Stimulated activated CD4-positive, alpha-beta T cell treated with anti-CD3 and anti-CD28 coated beads, Interleukin-1b, Interleukin-23, amount 100 ng/mL, for 4 hours (primary cell): Measurements from ENCODE around the gene KLK3.
"Not testable (repeated sequence)": the region's sequence is repeated elsewhere in the genome, so short reads cannot be mapped to it uniquely, and the experiment has no call there.

Experiments
- DNase-seq, 2 donors: peaks; one replicate each; pipeline ENCODE4 v3.0.0-alpha.2; 2020; ENCODE audit warnings: low read depth in 2 of 2

Gene KLK3

DNA sequence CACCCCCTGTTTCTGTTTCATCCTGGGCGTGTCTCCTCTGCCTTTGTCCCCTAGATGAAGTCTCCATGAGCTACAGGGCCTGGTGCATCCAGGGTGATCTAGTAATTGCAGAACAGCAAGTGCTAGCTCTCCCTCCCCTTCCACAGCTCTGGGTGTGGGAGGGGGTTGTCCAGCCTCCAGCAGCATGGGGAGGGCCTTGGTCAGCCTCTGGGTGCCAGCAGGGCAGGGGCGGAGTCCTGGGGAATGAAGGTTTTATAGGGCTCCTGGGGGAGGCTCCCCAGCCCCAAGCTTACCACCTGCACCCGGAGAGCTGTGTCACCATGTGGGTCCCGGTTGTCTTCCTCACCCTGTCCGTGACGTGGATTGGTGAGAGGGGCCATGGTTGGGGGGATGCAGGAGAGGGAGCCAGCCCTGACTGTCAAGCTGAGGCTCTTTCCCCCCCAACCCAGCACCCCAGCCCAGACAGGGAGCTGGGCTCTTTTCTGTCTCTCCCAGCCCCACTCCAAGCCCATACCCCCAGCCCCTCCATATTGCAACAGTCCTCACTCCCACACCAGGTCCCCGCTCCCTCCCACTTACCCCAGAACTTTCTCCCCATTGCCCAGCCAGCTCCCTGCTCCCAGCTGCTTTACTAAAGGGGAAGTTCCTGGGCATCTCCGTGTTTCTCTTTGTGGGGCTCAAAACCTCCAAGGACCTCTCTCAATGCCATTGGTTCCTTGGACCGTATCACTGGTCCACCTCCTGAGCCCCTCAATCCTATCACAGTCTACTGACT is at the start of gene KLK3:
Gene KLK3, plus strand, starts transcription at position 280 of the 775 bp plus-strand sequence. Its CDS starts 41 bp downstream, at position 321.
- DNase-seq = no peak

DNA sequence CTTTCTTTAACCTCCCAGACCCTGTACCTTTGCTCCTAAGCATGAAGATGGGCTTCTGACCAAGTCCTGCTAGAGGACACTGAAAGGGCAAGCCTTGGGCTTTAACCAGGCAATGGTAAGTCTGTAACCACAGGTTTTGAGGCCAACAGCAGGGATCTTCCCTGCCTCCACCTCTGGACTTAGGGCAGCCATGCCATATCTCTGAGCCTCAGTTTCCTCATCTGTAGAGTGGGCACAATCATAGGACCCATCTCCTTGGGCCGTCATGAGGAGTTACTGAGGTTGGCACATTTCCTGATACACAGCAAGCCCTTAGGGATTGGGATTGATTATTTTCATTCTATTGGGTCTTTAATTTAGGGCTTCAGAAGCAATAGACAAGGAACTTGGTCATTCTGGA is 45.9 kb upstream of the KLK3 start:
- DNase-seq = no peak

DNA sequence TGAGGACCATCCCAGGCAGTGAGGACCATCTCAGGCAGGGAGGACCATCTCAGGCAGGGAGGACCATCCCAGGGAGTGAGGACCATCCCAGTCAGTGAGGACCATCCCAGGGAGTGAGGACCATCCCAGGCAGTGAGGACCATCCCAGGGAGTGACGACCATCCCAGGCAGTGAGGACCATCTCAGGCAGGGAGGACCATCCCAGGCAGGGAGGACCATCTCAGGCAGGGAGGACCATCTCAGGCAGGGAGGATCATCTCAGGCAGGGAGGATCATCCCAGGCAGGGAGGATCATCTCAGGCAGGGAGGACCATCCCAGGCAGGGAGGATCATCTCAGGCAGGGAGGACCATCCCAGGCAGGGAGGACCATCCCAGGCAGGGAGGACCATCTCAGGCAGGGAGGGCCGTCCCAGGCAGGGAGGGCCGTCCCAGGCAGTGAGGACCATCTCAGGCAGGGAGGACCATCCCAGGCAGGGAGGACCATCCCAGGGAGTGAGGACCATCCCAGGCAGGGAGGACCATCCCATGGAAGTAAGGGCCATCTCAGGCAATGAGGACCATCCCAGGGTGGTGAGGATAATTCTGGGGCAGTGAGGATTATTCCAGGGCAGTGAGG is 43.0 kb upstream of the KLK3 start:
- DNase-seq = not testable (repeated sequence)

DNA sequence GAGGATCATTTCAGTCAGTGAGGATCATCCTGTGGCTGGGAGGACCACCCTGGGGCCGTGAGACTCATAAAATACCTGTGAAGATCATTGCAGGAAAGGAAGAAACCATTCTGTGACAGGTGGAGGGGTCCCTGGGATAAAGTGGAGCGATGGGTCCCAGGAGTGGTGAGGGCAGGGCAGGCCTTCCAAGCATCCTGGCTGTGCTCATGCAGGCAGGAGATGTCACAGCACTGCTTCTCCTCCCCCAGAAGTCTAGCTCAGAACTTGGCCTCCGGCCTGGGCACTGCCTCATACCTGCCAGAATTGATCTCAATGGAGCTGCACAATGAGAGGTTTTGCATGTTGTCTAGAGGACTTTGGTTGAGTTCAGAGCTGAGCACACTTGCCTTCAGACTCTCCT is 42.2 kb upstream of the KLK3 start:
- no peak for DNase-seq

DNA sequence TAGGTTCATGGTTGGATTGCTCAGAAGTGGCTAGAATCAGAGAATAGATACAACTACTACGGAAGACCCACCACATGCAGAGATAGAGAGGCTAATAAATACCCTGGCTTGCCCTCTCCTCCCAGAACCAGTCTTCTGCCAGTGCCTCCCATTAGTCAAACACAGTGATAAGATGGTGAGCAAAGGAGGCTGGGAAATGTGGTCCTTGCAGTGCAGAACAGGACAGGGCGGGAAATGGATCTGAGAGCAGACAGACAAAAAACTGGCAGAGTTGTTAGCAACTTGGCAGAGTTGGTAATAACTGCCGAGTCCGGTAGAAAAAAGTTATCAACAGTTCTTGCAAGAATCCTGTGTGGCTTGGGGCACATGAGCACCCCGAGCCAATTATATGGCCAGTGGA is 39.8 kb upstream of the KLK3 start:
- no peak for DNase-seq

DNA sequence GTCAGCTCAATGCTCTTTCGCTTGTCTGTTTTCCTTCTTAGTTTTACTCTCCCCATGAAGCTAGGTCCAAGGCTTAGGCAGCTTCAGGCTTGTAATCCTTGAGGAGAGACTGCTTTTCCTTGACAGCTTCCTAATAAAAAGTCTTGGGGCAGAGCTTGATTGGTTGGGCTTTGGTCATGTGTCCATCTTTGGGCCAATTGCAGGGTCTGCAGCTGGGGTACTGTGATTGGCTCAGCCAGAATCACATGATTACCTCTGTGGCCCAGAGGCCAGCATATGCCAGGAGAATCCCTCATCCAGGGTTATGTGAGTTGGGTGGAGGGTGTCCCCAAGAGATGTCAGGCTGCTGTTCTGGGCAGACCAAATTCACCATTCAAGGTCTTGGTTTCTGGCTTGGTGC is 39.3 kb upstream of the KLK3 start:
- no peak for DNase-seq

DNA sequence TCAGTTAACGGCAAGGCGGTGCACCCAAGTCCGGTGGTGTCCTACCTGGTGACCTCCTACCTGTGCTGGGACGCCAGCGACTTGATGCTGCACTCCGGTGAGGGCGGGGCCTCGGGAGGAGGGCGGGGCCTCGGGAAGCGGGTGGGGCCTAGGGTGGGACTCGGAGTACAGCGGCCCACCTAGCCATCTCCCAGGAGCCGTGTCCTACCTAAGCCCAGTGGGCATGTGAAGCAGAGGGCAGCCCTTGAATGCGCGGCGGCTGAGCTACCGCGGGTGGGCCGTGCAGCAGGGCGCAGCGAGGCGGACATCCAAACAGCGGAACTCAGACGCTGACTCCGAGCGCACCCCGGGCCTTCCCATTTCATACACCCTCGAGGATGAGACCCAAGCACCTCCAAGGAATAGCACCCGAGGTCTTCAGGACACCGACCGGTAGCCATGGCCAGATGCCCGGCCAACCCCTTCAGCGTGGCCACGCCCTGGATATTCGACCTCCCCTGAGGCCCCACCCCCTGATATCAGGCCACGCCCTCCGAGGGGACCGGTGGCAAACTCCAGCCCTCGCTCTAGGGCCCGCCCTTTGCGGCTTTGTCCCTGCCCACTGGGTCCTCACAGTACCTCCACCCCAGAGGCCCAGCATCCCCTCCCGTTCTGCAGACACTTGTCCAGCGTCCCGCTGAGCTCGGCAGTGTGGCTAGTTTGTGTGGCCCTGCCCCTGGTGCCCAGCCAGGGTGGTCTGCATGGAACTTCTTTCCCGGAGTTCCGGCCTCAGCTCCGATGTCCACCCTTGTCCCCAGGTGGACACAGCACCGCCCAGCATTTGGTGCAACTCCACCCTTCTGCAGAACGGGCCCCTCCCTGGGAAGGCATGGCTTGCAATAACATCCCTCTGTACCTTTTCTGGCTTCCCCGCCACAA is 36.5 kb upstream of the KLK3 start:
- peak in 1 of 2 donors; percentile 51 for DNase-seq

DNA sequence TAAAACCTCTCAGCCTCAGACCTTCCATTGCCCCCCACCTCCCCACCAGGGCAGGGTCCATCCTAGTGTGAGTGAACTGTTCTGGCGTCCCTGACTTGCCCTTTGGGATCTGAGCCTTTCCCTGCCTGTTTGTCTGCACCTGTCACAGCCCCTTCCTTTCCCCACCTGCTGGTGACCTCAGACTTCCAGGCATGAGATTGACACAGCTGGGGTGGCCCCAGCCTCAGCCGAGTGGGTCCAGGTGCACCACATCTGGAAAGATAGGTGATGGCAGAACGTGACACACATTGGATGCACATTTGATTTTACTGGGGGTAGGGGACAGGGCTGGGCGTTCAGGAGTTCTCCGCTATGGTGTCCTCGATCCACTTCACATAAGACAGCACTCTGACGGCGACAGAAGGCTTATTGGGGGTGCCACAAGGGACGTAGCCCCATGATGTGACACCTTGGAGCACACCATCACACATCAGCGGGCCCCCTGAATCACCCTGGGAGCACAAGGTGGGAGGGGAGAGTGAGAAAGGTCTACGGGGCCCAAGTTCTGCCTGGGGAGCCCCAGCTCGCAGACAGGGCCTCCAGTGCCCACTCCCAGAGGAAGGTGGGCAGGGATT is 35.7 kb upstream of the KLK3 start:
- no peak for DNase-seq

DNA sequence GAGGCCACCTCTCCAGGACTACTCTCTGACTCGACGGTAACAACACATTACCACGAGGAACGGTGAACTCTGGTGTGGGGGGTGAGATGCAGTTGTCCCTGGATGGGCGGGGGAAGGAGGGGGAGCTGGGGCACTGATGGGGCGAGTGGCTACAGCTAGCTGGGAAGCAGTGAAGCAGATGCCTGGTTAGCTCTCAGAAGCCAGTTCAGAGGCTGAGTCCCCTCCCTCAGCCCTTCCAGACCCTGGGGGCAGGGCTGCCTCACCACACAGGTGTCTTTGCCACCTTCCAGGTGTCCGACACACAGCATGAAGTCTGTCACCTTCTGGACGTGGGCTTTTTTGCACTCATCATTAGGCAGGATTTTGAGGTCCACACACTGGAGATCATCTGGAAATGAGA is 35.1 kb upstream of the KLK3 start:
- DNase-seq = no peak

DNA sequence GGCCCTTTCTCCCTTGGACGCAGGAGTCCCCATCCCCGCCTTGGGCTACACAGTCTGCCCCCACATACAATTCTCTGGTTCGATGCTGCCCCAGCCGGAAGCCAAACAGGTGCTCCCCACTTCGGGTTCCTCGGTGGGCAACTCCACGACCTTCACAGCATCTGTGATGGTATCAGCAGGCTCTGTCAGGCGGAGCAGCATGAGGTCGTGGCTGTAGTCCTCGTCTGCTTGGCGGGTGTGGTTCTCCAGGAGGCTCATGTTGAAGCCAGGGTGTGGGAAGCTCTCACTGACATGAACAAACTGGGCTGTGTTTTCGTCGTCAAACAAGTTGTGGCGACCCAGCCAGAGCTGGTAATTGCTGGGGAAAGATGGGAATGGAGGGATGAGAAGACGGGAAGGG is 34.6 kb upstream of the KLK3 start:
- no peak for DNase-seq

DNA sequence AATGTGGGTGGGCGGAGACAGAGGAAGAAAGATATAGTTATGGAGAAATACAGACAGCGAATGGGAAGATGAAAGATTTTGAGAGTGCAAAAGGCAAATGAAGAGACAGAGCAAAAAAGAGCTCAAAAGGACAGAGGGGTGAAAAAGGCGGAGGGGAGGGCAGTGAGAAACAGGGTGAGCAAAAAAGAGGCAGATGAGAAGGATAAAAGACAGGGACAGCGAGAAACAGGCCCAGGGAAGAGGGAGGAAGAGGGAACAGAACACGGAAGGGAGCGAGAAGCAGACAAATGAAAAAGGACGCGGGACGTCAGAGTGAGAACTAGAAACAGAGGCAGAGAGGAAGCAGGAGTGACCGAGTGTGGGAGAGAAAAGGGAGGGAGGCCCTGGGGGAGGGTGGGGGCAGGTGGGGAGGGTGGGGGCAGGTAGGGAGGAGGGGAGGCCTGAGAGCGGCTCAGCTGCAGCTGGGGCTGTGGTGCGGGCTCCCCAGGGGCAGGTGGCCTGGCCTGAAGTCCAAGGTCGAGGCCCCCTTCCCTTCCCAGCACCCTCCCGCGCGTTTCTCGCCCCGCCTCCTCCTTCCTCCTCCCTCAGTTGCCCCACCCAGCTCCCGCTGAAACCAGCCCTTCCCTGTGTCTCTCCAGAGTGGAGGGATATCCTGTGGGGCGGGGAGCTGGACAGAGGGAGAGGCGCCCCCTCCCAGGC is 34.0 kb upstream of the KLK3 start:
- no peak for DNase-seq

DNA sequence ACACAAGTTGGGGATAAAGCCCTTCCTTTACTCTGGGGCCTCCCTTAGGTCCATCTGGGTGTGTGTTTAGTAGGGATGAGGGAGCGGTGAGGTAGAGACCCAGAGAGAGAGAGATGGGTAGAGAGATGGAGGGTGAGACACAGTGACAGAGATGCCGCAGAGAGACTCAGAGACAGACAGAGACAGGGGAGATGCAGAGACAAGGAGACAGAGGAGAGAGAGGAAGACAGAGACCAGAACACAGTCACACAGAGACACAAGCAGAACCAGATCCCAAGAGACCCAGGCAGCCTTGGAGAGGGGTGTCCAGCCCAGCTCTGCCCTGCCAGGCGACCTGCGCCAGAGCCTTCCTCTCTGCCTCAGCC is 33.5 kb upstream of the KLK3 start:
- DNase-seq = no peak

DNA sequence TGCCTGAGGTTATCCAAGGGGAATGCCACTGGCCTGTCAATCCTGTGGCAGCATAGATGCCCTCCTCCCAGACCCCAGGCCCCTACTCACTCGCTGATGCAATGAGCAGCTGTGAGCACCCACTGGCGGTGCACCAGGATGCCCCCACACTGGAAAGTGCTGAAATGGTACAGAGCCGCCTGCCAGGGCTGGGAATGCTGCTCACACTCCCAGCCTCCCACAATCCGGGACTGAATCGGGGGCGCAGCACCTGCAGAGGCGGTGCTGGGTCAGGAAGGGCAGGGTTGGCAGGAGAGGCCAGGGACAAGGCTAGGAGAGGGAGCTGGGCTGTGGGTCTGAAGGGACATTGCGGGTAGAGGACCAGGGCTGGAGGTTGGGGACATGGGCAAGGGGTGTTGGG is 33.1 kb upstream of the KLK3 start:
- no peak for DNase-seq

DNA sequence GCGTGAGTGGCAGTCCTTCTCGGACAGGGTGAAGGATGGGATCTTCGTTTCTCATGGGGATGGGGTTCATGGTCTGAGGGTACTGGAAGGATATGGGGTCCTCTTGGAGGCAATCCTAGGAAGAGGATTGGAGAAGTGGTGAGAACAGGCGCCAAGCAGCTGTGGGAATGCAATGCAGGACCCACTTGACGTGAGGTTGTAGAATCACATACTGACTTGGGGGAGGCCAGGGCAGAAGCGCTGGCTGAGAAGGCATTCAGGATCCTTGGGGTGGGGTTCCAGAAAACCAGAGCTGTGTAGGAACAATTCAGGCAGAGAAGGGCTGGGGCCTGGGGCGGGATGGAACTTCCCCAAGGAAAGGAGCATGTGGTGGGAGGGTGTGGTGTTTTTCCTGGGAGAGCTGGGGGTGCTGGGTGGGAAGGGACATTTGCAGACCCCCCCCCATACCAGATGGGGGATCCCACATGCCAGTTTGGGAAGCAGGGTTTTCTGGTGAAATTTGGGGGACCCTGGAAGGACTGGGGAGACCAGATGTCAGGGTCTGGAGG is 32.0 kb upstream of the KLK3 start:
- no peak for DNase-seq

DNA sequence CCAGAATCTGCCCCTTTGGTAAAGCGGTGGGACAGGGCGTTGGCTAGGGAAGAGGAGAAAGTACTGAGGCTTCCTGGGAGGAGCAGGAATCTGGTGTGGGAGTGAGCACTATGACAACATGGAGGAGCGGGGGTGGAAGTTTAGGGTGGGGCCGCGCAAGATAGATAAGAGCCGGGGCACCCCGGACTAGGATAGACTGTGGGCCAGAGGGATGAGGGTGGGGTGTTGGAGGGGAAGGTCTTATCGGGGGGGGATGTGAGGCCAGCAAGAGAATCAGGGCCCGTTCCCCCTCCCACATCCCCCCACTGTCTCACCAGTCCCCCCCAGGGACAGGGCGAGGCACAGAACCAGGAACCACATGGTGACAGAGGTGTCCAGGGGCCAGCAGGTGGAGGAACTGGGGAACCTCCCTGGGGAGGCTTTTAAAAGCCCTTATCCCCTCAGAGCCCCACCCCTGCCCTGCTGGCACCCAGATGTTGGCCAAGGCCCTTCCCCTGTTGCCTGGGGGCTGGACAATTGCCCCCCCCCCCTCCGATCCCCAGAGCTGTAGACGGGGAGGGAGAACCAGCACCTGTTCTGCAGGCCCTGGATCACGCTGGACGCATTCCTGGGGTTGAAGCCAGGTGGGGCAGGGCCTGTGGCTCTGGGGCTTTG is 31.2 kb upstream of the KLK3 start, which contains the start of gene KLK1:
Gene KLK1, minus strand, starts transcription at position 399 of the 654 bp plus-strand sequence. Its CDS starts 39 bp downstream, at position 360.
- DNase-seq = no peak

DNA sequence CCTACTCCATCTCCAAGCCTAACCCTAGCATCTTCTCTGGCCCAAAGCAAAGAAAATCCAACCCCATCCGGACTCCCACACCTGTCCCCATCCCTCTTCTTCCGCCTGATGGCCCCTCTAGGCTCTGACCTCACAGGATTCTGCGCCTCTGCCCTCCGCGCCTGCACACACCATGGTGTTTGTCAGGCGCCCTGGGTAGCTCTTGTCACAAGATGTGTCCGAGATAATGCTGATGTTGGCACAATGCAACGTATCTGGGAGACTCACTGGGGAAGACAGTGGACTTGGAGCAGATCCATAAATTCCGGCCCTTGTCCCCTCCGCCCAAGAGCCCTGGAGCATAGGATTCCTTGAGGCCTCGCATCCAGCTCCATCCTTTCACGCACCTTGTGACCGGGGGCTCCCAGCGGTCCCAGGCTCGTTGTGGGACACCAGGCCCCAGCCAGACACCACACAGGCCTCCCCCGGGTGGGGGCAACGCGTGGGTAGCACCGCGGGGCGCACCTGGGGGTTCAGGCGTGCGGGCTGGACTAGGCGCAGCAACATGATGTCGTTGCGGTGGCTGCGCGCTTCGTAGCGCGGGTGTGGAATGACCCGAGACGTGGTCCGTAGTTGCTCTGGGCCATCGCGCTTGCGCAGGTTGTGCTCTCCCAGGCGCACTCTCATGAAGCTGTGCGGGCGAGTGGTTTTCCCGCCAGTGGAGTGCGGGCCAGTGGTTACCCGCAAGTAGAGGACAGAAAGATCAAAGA is 28.0 kb upstream of the KLK3 start:
- DNase-seq = no peak

DNA sequence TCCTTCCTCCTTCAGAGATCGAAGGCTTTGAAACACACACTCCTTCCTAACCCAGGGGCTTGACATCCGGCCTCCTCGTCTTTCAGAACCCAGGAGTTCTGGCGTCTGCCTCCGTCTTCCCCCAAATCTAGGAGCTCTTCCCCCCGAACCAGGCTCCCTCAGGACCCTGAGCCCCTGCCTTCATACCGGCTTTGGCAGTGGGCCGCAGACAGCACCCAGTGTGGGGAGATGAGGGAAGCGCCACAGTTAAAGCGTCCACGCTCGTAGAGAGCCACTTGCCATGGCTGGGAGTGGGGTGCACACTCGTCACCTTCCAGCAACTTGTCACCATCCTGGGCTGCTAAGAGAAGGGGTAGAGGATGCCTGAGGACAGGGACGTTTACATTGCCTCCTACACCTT is 27.2 kb upstream of the KLK3 start:
- DNase-seq = no peak

DNA sequence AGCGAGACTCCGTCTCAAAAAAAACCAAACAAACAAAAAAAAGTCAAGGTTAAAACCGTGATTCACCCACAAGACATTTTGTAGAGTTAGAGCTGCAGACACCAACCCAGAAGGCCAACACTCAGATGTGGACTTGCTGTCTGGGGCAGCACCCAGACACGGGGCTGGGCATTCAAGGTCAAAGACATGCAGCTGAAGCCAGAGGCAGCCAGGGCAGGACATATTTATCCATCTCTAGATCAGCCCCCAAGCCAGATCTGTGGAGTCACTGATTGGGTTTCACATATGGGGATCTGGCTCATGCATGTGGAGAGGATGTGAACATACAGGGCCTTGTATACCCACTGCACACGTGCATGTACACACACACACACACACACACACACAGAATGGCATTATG is 24.9 kb upstream of the KLK3 start:
- DNase-seq = no peak

DNA sequence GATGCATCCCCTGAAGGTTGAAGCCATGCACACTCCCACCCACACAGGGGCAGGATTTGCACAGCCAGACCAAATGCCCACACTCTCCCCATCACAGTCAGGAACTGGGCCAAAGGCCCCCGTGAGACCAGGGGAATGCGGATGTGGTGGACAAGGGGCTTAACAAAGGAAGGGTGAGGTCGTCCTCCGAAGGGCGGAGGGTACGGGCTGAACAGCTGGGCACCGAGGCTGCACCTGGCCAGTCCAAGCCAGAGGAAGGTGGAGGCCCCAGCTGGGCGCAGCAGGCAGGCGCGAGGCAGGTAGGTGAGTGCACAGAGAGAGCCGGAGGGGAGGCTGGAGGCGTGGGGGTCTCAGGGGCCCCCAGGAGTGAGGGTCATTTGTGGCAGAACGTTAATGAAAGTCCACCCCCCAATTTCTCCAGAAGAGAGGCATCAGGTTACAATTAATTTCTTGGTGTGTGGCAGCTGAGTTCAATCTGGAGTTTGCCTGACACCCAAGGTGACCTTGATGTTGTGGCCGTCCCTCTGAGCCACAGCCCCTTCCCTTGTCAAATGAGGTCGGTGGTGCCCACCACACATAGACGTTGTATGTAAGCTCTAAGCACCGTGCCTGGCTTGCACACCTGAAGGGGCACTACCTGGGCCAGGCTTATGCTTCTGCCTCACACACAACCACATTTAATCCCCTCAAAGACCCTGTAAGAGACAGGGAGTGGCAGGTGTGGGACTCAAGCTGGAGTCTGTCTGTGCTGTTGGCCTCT is 24.3 kb upstream of the KLK3 start:
- DNase-seq = no peak
